Vagina (tissue), 2 donors: ENCODE measurements around the gene SVIL.

Experiments used
- CTCF ChIP-seq, 3 experiments: fragments of 450-650 bp in 2 of 3; fragments of 200-600 bp in 1 of 3; sonication (generic) in 1 of 3; IDR thresholded peaks; one replicate each; pipeline ENCODE4 v1.5.1; 2017 to 2019; ENCODE audit warnings: antibody characterized with exemption in 3 of 3, mild to moderate bottlenecking in 2 of 3, moderate library complexity in 2 of 3
- POLR2A ChIP-seq, 2 donors: fragments of 450-650 bp; IDR thresholded peaks; one replicate each; pipeline ENCODE4 v1.6.1; 2017; ENCODE audit warnings: antibody characterized with exemption in 2 of 2, mild to moderate bottlenecking in 2 of 2, moderate library complexity in 2 of 2
- POLR2AphosphoS5 ChIP-seq, 2 donors: sonication (generic); formaldehyde crosslinking; IDR thresholded peaks; one replicate each; pipeline ENCODE4 v1.9.0; 2017; ENCODE audit warnings: antibody characterized with exemption in 2 of 2, mild to moderate bottlenecking in 2 of 2, low read depth in 1 of 2; ENCODE audit not compliant: insufficient read depth in 1 of 2

GRCh38 chr10:29479081-29479925, 155.5 kb downstream of the SVIL start:
- no peak for TF ChIP-seq CTCF (IDR thresholded peaks at IDR 0.05)
- no peak for TF ChIP-seq POLR2A (IDR thresholded peaks at IDR 0.05)
- TF ChIP-seq POLR2AphosphoS5 (IDR thresholded peaks at IDR 0.05; ENCODE audit: insufficient read depth in 1 of 2, low read depth in 1 of 2) = no peak
